Measurements from ENCODE around the gene LACTB. TPM values are rescaled to one million over a fixed set of nuclear protein-coding genes. Genes with fewer than 3 reads are reported as not detected.

Gene LACTB
- total RNA-seq, 6 experiments from 2014 or later, result 37.5 to 47.6 (median 45.7) TPM

DNA sequence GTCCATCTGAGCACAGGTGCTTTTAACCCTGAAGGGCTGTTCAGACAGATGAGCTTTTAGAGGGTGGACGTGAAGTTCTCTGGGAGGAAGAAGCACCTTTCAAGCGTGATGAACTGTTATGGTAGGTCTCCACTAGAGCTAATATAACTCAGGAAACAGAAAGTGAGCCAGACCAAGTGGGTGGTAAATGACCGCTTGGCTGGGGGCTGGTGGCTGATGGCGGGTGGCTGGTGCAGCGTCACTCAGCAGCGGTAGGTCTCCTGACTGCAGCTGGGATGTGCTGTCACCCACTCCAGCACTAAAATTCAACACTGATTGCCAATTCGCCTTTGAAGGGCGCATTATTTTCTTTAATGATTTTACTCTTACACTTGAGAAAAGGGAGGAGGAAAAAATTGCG, 31.2 kb upstream of the LACTB start:
- Mint-ChIP-seq H3K36me3 (ENCODE audit: low read depth) (no peaks in the 10 kb centered on the region), H3K27ac (no peak overlapping the region), H3K4me3 (no peak overlapping the region), H3K9me3 (no peaks in the 10 kb centered on the region), H3K27me3 (ENCODE audit: insufficient read depth) (no peaks in the 10 kb centered on the region), H3K4me1 (ENCODE audit: low read depth) (peaks cover 55% of the 10 kb centered on the region)
- no peak for DNase-seq
- TF ChIP-seq, protein P1, sequence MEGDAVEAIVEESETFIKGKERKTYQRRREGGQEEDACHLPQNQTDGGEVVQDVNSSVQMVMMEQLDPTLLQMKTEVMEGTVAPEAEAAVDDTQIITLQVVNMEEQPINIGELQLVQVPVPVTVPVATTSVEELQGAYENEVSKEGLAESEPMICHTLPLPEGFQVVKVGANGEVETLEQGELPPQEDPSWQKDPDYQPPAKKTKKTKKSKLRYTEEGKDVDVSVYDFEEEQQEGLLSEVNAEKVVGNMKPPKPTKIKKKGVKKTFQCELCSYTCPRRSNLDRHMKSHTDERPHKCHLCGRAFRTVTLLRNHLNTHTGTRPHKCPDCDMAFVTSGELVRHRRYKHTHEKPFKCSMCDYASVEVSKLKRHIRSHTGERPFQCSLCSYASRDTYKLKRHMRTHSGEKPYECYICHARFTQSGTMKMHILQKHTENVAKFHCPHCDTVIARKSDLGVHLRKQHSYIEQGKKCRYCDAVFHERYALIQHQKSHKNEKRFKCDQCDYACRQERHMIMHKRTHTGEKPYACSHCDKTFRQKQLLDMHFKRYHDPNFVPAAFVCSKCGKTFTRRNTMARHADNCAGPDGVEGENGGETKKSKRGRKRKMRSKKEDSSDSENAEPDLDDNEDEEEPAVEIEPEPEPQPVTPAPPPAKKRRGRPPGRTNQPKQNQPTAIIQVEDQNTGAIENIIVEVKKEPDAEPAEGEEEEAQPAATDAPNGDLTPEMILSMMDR (IDR thresholded peaks at IDR 0.05), result no peak

DNA sequence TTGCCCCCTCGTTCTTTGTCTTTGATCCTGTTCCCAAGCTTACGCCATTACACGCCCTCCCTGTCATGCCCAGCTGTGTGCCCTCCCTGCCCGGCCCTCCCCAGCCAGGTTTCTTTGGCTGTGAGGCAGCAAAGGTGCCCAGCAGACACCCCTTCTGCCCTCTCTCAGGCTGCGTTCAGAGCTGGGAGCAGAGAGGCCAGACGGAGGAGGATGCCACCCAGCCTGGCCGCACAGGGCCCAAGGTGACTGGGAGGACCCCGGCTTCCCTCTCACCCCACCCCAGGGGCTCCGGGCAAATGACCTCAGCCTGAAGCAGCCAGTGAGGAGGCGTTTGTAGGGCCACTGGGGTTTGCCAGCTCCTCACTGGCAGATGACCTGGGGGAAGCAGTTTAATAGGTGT, 30.8 kb upstream of the LACTB start:
- no peak overlapping the region for H3K27ac Mint-ChIP-seq
- peaks cover 59% of the 10 kb centered on the region for H3K4me1 Mint-ChIP-seq (ENCODE audit: low read depth)
- TF ChIP-seq, protein P1 (IDR thresholded peaks at IDR 0.05), result no peak
- H3K4me3 Mint-ChIP-seq, result no peak overlapping the region
- no peaks in the 10 kb centered on the region for H3K27me3 Mint-ChIP-seq (ENCODE audit: insufficient read depth)
- no peaks in the 10 kb centered on the region for H3K9me3 Mint-ChIP-seq
- DNase-seq, result no peak
- H3K36me3 Mint-ChIP-seq (ENCODE audit: low read depth), result no peaks in the 10 kb centered on the region

DNA sequence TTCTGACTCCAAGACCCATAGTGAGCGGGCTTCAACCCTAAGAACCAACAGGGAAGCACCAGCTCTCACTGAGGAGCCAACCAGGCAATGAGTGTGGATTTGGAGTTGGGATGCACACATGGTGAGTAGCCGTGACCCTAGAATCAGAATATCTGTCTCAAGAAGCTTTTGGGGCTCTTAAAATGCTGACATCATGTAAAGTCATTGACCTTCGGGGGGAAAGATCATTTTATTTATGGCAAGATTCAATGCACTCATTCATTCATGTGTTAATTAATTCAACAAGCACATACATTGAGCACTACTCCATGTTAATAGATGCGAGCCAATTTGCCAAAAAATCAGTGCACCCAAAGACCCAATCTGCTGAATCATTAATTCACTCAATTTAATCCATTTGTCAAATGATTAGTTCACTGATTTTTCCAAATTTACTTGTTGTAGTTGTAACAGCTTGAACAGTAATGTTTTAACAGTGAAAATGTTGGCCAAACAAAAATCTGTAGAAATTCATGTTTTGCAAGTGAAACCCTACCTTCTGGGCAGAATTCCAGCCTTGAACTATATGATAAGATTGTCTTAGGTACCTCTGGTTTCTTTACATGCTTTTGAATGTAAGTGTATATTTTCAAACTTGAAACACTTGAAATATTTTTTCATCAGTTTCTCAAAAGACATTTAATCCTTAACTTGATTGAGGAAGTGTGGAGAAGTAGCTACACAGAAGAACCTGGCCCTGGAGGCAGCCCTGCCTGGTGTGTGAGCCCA, 29.8 kb upstream of the LACTB start:
- Mint-ChIP-seq H3K4me3 (no peak overlapping the region), H3K36me3 (ENCODE audit: low read depth) (no peaks in the 10 kb centered on the region), H3K27ac (no peak overlapping the region), H3K4me1 (ENCODE audit: low read depth) (peaks cover 57% of the 10 kb centered on the region), H3K9me3 (no peaks in the 10 kb centered on the region), H3K27me3 (ENCODE audit: insufficient read depth) (no peaks in the 10 kb centered on the region; the same call in 1 of the 2 replicates)
- TF ChIP-seq, protein P1 (IDR thresholded peaks at IDR 0.05), result no peak
- DNase-seq, result no peak

DNA sequence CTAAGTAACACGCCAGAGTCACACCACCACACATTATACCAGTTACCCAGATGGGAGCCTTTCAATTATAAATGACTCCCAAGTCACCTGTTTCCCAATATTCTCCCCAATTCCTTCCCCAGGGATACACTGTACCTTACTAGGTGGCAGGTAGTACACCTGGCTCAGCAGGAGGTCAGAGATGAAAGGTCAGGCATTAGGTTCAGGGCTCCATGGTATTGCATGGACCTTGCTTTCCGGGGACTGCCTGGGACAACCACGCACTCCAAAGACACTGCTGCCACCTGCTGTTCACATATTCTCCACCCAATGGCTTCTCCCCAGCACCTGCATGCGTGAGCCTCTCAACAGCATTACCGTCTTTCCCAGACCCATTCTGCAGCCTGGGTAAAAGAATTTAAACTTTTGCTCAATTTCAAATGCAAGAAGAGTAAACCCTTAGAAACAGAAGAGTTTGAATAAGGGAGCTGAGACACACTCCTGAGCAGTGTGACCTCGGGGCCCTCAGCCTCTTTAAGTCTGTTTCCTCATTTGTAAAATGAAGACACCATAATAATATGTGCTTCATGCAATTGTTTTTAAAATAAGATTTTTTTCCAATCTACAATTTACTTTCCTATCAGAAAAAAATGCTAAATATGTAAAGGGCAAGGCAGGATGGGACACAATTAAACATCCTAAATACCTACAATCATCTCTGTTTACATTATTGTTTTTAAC, 28.0 kb upstream of the LACTB start:
- H3K9me3 Mint-ChIP-seq, result no peaks in the 10 kb centered on the region
- no peaks in the 10 kb centered on the region; the same call in 1 of the 2 replicates for H3K27me3 Mint-ChIP-seq (ENCODE audit: insufficient read depth)
- DNase-seq, result peak; percentile 59
- peak overlapping the region; percentile 43; the same call in 1 of the 2 replicates for H3K4me3 Mint-ChIP-seq
- H3K4me1 Mint-ChIP-seq (ENCODE audit: low read depth), result peaks cover 61% of the 10 kb centered on the region
- peak overlapping the region; percentile 63 for H3K27ac Mint-ChIP-seq
- TF ChIP-seq, protein P1 (IDR thresholded peaks at IDR 0.05), result peak; percentile 90
- no peaks in the 10 kb centered on the region for H3K36me3 Mint-ChIP-seq (ENCODE audit: low read depth)

DNA sequence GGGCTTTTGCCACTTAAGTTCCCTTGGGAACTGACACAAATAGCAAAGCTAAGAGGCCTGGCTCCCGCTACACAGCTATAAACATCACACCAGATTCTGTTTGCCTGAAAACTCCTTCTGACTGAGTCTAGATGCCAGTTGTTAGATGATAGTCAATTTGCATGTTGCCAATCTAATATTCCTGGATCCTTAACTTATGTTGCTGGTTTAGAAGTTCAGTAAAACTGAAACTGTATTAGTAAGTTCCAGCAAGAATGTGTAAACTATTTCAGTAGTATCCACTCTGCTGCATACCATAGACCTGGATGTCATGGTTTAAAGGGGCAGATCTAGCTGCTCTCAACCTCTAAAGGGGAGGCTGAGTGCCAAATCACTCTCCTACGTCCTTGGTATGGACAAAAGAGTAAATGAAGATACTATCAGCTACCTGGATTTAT, 27.1 kb upstream of the LACTB start:
- H3K36me3 Mint-ChIP-seq (ENCODE audit: low read depth), result peaks cover 2% of the 10 kb centered on the region

More for the DNA sequence above, 27.1 kb upstream of the LACTB start:
- peak overlapping the region; percentile 79 for H3K27ac Mint-ChIP-seq
- no peaks in the 10 kb centered on the region; the same call in 1 of the 2 replicates for H3K27me3 Mint-ChIP-seq (ENCODE audit: insufficient read depth)
- H3K4me3 Mint-ChIP-seq, result peak overlapping the region; percentile 45; the same call in 1 of the 2 replicates
- TF ChIP-seq, protein P1 (IDR thresholded peaks at IDR 0.05), result no peak
- H3K9me3 Mint-ChIP-seq, result no peaks in the 10 kb centered on the region
- H3K4me1 Mint-ChIP-seq (ENCODE audit: low read depth), result peaks cover 54% of the 10 kb centered on the region
- DNase-seq, result peak; percentile 58

Measured in HFFc6 (cell line).